HG03108 (cell line): ENCODE results near the gene RASSF8.

Experiments
- ATAC-seq: cut with Tn5 transposase; IDR thresholded peaks from one replicate; pipeline ENCODE4 v1.9.1; 2021; ENCODE audit warnings: moderate library complexity; ENCODE audit not compliant: unreplicated experiment

RASSF8 gene

DNA sequence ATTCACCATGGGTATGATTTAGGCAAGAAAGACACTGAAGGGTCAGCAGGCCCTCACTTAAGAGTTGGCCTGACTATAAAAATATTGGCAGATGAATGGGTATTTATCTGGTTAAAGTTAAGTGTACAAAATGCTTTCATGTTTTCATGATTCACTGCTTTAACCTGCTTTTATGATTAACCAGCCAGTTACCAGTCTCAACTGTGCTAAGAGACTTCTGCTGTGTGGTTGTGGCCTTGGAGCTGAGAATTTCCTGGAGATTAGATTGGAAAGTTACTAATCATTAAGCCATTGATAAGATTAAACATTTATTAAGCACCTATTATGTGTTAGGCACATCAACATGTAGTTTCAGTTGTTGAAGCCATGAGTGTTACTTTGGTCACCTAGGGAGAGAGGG lies 68.9 kb downstream of the RASSF8 start:
- ATAC-seq: no peak

DNA sequence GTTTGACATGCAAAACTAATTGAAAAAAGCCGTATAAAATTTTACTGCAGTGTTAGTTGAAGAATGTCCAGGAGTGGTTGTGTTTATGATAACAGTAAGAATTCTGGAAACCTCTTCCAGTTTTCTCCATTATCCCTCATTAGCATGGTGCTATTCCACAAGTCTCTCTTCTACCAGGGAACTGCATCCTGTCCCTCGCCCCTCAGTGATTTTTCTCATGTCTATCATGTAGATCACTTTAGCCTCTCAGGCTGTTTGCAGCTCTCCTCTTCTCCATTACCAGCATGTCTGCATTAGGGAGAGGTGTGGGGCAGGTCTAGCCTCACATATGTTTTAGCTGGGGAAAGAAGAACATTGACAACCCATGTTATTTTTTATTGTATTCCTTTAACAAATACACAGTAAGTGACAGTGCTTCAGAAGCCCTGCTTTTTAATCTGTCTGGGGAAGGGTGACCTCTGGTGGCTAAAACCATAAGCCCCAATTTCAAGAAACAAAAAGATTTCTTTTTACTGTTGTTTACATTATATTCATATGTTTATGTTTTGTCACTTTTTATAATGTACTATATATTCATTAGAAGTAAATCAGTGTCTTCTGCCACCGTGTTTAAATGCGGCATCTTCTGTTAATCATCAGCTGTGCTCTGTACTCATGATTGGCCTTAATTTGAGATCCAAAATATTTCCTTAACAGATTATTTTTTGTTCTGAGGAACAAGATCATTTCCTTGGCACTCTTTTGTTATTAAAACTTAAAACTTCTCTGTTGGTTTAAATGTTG lies 70.7 kb downstream of the RASSF8 start:
- no peak for ATAC-seq

DNA sequence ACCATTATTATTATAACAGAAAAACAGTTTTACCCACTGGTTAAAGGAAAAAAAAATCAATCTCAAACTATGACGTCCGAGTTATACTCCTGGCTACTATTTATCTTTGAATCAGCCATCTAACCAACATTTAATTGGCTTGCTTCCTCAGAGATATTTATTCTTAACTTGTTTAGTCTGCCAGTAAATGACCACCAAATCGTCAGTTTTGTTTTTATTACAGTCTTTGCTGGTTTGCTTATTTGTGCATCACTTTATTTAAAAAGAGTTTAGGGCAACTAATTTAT lies 71.2 kb downstream of the RASSF8 start:
- ATAC-seq: no peak

DNA sequence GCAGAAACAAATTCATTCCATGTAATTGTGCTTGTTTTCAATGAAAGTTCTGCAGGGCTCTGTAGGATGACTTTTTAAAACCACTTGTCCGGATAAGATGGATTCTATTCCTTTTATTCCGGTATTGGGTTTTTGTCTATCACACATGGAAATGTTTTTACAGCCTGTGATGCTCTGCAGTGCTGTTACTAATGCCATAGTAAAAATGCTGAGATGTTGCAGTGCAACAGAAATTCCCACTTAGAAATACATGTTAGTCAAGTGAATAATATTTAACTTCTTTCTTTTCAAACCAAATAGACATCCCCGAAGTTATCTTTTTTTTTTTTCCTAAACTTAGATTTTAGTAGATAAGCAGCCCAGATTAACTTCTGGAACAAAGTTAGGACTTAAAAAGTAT lies 71.9 kb downstream of the RASSF8 start:
- no peak for ATAC-seq

DNA sequence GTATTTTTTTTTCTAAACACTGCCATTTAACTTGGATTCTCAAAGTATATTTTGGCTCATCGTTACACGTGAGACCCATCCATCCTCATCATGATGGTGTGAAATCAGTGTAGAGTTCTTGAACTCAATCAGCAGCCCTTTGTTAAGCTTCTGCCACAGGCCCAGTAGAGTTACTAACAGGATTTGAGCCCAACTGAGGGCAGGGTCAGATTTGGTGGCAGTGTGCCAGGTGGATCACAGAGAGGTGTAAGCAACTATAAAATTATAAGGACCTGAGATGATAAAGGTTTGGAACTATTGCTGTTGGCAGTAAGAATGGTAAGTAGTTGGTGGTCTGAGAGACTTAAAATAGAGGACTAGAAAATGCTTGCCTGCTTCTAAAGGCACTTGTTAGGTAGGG lies 72.8 kb downstream of the RASSF8 start:
- ATAC-seq: no peak

DNA sequence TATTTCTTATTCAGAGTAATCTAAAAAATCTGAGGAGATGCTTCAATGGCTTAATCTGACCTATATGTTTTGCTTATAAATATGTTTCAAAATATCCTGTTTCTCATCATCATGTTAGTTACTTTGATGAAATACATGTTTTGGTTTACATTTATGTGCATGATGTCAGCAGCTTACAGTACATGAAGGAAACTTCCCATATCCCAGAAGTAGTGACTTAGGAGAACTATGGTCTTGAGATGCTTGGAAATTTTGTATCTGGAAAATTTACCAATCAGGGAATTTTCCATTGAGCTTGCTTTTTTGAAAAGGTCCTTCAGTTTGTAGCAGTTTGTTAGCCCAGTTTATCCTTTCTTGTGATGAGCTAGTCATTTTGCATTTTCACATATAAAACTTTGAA lies 73.3 kb downstream of the RASSF8 start:
- ATAC-seq: no peak

DNA sequence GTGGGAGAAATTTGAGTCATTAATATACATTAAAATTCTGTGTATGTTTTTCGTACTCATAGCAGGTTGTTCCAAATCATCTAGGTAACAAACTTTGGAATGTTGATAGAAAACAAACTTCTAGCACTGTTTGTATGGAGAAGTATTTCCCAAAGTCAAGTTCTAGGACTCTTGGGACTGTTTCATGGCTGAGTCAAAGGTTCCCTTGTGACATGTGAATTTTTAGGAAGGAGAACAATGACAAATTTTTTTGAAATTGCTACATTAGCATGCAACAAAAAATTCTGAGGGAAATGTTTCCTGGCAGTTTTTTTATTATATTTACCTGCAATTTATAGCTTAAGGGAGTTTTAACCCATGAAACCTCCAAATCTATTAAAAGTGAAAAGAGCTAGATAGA lies 73.8 kb downstream of the RASSF8 start:
- ATAC-seq: no peak

DNA sequence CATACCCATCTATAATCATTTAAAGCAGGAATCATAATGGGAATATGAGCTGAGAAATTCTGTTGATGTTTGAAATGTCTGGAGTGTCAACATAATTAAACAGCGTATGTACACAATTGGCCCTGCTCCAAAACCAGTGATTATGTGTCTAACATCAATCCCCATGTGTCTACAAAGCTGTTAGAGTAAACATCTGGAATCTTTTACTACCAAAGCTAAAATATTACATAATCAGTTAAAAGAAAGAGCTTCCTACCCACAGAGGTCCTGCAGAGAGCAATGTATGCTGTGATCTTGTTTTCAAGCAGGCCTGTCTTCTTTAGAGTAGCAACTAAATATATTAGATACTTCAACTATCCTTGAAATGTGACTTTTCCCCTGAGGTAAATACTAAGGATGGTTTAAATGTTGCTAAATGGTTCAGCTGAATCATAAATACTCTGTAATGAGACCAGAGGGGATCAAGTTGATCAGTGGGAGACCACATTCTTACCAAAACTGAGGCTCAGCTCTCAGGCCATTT lies 74.3 kb downstream of the RASSF8 start:
- no peak for ATAC-seq

DNA sequence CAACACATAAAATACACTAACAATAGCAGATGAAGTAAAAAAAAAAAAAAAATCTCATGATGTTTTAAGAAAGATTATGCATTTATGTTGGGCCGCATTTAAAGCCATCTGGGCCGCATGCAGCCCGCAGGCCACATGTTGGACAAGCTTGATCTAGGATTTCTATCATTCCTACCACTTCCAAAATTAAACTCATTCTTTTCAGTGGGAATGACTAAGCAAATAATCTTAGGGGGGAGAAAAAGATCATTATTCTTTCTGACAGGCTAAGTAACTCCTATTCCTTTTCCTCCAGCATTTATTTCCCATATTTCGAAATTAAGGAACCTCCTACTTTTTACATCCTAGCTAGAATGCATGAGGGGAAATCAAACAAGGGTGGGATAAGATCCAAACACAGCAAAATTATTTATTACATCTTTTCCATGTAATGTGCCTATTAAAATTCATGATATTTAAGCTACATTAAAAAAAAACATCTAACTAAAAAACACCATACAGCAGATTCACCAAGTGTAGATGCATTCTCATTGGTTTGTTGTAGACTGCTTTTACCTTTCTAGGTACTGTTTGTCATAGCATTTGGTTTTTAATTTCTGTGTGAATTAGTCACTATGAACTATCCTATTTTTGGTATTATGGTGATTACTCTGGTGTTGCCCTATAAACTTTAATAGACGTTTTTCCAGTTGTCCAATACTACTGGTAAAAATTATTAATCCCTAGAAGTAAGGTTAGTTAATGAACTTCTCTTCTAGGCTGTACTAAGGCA lies 76.1 kb downstream of the RASSF8 start:
- ATAC-seq: no peak

DNA sequence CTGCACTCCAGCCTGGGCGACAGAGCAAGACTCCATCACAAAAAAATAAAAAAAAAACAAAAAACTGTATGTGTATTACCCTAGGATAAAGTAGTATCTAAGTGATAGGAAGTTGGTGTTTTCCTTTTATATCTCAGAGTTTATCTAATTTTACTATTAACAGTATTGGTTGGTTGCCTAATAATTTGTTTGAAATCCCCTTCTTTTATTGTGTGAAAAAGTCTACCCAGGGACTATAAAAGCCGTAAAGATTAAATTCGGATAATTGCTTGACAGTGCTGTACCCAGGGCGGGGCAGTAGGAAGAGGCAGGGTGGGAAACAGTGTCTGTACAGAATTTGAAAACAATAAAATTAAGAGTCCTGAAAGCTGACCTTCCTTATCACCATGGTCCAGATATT lies 78.4 kb downstream of the RASSF8 start:
- ATAC-seq: no peak

DNA sequence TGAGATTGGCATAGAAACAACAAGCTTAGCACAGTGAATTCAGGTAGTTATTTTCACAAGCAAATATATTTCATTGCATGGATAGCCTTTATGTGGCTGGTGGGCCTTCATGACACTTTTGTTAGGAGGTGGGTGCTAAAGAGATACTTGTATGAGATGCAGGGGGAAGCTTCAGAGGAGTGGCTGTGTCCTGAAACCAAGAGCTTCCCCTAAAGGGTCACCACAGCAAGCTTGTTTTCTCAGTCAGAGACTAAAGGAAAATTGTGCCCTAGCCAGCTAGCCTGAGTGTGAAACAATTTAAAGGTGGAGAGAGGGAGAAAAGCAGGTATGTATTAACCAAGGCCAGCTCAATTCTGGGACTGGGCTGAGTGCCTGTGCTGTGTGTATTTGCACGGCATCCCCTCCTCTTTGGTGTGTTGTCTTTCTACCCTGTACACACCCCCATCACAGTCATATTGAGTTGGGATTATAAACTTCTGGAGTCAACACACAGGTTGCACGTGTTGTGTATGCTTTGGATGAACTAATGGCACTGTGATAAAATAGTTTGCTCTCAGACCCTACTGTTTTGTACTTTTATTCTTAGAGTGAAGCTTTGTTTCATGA lies 79.2 kb downstream of the RASSF8 start:
- ATAC-seq: no peak

DNA sequence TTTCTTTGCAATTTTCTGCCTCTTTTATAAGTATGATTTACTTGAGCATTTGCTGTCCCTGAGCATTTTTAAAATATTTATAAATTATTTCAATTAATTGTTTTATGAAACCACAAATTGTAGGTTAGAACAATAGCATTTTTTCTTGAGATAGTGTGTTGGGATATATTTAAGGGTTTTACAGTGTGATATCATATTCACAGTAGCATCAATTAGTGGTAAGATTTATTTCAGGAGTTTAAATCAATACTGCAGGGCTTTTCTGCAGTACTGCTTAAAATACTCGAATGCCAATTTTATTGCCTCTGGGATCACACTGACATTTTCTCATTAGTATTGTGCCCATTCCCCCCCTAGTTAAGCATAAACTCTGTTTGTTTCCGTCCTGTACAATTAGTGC lies 84.2 kb downstream of the RASSF8 start:
- no peak for ATAC-seq

DNA sequence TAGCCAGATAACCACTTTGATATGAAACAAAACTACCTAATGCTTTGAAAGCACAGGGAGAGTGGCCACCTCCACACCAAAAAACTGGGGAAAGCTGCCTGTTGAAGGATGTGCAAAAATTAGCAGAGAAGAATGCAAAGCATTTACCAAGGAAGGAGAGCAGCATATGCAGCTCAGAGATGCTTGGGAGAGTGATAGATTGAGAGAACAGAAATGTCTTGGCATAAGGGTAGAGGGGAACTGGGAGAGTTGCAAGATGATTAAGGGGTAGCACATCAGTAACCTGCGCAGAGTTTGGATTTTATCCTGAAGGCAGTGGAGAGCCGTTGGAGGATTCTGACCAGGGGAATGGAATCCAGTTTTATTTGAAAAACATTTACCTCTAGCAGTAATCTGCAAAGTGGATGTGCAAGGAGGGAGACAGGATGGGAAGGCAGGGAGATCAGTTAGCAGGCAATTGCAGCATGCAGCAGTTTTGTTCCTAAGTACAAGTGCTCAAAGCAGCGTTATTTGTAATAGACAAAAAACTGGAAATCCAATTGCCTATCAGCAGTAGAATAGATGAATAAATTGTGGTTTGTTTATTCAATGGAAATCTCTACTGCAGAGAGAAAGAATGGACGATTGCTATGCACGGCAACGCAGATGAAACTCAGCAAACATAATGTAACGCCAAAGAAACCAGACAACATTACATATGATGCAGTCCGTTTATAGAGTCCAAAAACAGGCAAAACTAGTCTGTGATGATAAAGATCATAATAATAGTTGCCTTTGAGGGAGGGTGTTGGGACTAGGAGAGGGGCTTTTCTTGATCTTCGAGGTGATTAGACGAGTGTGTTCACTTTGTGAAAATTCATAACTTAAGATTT lies 84.9 kb downstream of the RASSF8 start:
- ATAC-seq: no peak

DNA sequence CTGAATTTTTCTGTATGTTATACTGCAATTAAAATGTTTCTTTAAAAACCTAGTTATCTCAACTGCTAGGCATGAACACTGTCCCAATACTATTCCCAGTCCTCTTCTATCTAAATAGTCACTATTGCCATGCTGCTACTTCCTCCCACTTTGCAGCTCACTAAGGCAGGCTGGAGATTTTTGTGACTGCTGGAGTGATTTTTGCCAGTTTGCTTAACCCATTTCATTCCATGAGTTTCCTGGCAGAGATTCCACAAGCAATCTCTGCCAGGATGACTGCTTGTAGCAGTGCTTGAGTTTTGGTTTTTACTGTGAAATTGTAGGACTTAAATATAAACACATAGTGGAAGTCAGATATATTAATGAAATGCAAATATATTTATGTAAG lies 85.5 kb downstream of the RASSF8 start:
- no peak for ATAC-seq

DNA sequence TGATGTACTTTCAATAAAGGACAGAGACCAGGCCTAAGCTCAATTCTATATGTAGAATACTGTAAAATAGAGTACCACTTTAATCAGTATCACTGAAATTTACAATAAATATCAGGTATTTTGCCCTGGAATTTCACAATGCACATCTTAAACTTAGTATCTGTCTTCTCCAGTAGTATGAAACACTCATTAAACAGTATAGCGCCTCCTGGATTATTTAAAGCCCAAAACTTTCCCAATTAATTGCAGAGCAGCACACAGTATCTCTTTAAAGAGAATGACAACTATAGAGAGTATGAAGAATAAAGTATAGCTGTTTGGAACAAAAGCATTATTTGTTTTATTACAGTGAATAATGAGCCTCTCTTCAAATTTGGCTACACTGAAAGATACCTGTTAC lies 86.1 kb downstream of the RASSF8 start:
- no peak for ATAC-seq

DNA sequence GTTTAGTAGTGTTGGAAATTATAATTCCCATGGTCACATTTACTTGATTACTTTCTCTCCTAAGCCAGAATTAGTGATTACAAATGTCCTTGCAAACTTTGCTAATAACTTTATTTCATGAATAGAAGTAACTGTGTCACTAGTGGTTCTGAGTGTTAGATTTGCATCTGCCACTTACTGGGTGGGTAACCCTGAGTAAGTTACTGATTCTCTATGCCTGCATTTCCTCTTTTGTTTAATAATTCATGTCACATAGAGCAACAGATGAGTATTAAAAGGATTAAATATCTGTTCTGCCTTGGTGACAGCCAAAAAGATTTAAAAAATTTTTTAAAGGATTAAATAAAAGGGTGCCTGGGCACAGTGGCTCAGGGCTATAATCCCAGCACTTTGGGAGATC lies 87.7 kb downstream of the RASSF8 start:
- no peak for ATAC-seq

DNA sequence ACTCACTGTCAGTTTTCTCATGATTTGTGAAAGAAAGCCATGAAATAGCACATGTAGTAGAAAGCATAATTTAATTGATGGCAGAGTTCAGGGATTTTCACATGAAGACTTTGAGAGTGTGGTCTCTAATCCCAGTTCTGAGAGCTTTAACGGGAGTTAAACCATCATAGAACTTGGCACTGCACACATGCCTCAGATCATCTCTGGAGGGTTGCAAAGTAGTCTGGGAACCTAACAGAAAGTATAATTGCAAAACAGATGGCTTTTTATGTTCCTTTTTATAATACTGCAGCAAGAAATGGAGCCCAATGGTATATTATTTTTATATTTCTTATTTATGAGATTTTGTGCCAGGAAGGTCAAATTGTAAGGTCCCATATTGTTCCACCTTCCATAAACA lies 88.4 kb downstream of the RASSF8 start:
- ATAC-seq: no peak

DNA sequence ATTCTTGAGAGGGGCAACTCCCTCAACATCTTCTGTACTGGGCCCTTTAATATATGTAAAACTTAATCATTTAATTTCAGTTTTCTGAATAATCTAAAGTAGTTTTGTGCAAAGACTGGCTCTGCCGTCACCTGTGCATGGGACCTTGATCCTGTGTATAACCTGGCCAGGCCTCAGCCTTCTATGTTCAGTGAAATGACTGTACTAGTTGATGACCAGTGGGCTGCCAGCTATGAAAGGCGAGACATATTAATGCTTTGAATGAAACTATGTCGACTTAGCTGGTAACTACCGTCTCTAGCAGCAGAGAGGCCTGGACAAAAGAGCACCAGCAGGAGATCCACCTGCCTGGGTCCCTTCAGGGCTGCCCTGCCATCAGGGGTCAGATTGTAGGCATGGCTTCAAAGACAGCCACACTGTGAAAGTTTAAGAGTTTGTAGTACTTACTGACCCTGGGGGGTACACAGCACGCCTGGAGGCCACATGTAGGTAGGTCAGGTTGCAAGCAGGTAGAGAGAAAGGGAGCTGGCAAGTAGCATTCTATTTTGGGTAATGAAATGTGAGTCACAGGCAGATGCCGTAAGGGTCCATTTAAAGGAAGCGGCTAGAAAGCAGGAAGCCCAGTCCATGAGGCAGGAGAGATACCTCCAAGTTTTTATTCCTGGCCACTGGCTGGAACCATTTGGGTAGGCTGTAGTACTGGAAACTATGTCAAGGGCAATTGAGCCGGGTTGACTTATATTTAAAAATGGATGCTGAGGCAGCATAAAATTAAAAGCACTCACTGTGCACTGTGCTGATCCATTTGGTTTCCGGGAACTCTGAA lies 89.1 kb downstream of the RASSF8 start:
- no peak for ATAC-seq

DNA sequence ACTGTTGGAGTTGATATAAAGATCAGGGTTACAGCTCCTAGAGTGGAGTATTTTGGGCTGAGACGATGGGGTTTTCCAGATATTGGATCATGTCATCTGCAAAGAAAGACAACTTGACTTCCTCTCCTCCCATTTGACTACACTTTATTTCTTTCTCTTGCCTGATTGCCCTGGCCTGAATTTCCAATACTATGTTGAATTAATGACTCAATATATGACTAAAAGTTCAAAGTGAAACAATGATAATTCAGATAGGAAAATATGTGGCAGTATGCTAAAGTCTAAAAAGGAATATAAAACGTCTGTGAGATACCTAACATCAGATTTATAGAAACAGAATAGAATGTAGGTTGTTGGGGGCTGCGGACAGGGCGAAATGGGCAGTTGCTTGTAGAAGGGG lies 94.2 kb downstream of the RASSF8 start:
- no peak for ATAC-seq

DNA sequence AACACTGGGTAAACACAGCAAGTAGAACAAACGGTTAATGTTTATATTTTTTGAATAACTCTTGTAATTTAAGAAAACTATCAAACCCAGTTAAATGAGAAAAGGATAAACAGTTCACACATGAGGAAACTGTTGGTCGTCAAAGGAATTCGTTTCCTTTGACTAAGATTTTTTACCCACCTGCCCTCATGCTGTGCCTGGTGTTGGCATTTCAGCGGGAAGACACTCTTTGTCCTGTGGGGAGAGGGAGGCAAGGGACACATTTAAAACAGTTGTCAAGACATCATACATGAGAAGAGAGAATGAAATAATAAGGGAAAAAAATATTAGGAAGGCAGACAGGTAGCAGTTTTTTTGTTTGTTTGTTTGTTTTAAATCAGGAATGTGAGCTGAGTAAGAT lies 95.9 kb downstream of the RASSF8 start:
- ATAC-seq: no peak
